HG03139 (cell line): ENCODE results near the gene VPS41.
A peak's percentile ranks its signal among the peaks of the same experiment; 100 is the strongest.
"Not testable (repeated sequence)": the region's sequence is repeated elsewhere in the genome, so short reads cannot be mapped to it uniquely, and the experiment has no call there.

Experiments
- ATAC-seq: cut with Tn5 transposase; IDR thresholded peaks from one replicate; pipeline ENCODE4 v1.9.1; 2021; ENCODE audit not compliant: unreplicated experiment

VPS41 gene

DNA sequence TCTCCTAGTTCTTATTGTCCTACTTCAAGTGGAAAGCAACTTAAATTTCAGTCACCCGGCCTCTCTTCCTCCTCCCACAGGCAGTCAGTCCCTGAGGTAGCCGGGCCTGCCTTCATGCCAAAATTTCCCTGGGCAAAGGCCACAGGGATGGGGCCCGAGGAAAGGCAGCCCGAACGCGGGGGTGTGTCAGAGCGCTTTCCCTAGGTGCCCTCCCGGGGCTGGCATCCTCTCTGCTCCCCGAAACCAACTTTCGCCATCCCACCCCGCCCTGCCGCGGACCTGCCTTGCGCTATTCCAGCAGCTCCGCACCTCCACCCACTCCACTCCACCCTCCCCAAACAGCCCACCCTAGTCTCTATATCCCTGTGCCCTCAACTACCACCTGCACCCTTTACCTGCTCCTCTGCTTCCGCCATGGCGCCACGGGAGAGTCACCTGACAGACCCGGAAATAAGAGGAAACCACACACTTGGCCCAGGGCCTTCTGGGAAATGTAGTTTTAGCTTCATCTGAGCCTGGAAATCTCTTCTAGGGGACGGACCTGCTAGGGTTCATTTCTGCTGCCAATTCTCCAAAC is at the start of gene VPS41:
VPS41 (minus strand) TSS at position 433 of the 577 bp plus-strand sequence; CDS start at position 416, 17 bp downstream.
- peak; percentile 98 for ATAC-seq

DNA sequence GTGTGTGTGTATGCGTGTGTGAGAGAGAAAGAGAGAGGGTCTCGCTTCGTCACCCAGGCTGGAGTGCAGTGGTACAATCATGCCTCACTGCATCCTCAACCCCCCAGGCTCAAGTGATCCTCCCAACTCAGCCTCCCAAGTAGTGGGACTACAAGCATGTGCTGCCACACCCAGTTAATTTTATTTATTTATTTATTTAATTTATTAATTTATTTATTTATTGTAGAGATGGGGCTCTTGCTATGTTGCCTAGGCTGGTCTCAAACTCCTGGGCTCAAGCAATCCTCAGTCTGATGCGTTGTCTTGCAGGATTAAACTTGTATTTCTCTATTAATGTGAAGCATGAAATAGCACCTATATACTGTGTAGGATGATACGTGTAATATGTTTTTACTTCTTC is 46.9 kb upstream of the VPS41 start:
- no peak for ATAC-seq

DNA sequence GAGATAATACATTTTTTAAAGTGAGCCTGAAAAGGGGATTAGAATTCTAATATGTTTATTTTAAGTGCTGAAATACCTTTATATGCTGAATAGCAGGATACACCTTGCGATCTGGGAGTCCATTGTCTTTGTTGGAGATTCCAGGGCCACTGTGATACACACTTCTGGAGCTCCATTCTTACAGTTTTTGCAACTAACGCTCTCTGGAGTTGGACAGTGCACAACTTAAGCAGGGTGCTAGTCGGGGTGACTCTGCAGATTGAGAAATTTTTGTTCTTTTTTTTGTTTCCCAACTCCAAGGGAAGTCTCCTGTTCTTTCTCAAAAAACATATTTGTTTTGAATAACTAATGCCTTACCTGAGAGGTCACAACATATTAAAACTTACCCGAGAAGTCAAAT is 45.0 kb upstream of the VPS41 start:
- no peak for ATAC-seq

DNA sequence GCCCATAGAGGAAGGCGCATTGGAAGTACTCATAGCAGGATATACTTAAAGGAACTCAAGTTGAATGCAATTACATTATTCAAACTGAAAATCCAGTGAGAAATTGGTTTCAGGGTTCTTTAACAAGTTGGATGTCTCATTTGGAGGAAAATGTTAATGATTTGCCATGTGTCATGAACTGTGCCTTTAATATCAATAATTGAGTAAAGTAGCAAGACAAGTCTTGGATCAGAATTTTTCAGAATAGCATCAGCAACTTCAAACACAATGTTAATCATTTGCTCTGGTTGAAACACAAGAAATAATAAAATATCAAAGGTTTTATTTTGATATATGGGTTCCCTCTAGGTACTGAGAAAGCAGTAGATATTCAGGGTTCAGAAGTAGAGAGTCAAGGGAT is 44.2 kb upstream of the VPS41 start:
- no peak for ATAC-seq

GRCh38 chr7:38951213-38951612 is 42.2 kb upstream of the VPS41 start:
- ATAC-seq: no peak

DNA sequence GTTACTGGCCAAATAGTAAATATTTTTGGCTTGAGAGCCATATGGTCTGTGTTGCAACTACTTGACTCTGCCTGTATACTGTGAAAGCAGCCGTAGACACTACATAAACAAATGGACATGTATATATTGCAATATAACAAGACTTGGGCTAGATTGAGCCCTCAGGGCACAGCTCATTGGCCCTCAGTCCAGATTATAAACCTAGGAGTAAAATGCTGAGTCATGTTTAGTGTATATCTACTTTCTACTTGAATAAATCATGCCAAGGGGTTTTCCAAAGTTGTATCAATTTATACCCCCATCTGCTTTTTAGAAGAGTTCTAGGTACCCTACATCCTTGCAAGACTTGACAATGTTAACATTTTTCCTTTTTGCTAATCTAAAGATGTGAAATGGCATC is 41.3 kb upstream of the VPS41 start:
- ATAC-seq: no peak

DNA sequence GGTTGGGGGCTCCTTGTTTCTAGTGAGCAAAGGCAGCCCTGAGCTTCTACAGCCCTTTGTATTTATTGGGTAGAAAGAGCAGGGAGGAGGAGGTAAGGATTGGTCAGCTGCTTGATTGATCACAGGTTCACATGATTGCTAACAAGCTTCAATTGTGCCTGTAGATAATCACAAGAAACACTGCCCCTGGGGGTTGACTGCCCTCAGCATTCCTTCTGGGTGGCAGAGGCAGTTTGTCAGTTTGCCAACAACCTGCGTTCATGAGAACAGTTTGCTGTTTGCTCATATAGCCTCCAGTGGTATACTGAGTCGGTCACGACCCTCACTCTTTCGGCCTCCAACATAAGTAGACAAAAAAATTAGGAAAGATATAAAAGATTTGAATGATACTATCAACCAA is 38.5 kb upstream of the VPS41 start:
- ATAC-seq: not testable (repeated sequence)

DNA sequence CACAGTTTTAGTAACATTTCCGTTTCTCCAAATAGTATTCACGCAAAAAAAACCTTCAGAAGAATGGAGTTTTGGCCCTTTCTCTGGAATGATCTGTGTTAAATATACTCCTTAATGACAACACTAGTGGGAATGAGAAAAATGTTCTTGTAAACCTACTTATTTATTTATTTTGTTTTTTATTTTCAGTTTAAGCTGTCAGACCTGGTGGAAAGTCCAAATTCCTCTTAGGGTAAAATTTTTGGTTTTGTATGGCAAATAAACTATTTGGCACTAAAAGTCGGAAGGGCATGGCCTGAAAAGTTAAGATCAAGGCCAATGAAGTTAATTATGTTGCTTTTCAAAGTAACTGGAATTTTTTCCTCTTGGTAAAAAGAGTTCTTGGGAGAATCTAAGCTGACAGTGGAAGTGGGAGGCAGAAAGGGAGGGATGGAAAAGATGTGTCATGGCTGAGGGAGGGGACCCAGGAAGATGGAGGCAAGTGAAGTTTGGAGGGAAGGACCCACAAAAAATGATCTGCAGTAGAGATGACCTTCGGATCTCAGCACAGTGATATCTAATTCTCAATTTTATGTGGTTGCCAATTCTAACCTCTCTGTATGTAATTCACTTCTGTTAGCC is 33.5 kb upstream of the VPS41 start:
- no peak for ATAC-seq

GRCh38 chr7:38940774-38941173 is 31.8 kb upstream of the VPS41 start:
- no peak for ATAC-seq

DNA sequence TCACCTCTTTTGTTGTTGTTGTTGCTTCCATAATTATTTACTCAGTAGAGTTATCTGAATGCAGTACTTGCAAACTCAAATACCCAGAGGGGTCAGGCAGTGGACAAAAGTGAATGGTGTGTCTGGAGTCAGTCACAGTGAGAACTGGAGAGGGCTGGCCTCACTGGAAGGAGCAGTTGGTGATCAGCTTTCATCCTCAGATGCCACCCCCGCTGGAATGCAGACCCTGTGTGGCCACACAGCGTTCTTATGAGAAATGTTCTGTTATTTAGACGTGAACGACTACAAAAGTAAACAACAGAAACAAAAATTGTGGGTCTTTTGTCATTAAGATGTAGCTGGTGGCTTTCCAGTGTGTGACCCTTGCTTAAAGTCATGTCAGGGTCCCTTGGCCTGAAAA is 29.6 kb upstream of the VPS41 start:
- no peak for ATAC-seq

DNA sequence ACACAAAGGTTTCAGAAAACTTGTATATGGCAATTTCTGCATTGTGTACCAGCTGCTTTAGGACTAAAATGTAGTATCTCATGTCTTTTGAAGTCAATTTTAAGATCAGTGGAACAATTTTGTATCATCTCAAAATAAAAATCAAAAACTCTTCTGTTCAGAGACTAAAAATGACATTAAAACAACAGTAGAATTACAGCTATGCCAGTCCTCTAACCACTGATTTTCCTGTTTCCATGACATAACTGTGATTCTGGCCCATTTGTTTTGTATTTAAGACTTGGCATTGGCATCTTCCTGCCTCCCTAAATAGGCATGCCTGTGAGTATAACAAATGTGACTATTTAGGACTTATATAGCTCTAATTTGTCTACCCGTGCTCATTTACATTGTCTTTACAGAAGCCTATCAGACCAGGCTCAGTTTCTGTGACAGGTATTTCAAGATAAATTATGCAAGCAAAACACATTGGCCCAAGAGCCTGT is 29.1 kb upstream of the VPS41 start:
- ATAC-seq: no peak

- no peak for ATAC-seq
Measured at GRCh38 chr7:38936641-38937040, 27.6 kb upstream of the VPS41 start.

- ATAC-seq: no peak
Measured at GRCh38 chr7:38934536-38934935, 25.5 kb upstream of the VPS41 start.

- ATAC-seq: no peak
Measured at GRCh38 chr7:38934051-38934450, 25.1 kb upstream of the VPS41 start.

GRCh38 chr7:38932509-38933168 is 23.6 kb upstream of the VPS41 start:
- ATAC-seq: peak; percentile 74

GRCh38 chr7:38929460-38930171 is 20.6 kb upstream of the VPS41 start:
- no peak for ATAC-seq

- no peak for ATAC-seq
Measured at GRCh38 chr7:38928506-38928905, 19.5 kb upstream of the VPS41 start.

- no peak for ATAC-seq
Measured at GRCh38 chr7:38927751-38928150, 18.8 kb upstream of the VPS41 start.

- ATAC-seq: no peak
Measured at GRCh38 chr7:38920731-38921130, 11.7 kb upstream of the VPS41 start.

- no peak for ATAC-seq
Measured at GRCh38 chr7:38916396-38916795, 7.4 kb upstream of the VPS41 start.

DNA sequence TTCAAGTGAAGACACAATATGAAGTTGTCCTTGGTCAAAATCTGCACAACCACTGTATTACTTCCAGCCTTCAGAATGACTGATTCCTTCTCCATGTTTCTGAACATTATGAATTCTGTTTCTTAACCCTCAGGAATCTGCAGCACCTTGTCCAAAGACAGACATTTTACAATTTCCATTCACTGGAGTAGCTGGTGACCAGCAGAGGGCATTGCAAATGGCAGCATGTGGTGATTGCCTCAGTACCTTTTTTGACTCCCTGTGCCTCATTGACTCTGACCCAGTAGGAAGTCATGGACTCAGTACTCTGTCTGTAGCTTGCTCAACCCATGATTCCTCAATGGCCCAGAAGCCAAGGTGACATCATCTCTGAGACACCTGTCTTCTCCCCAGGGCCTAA is 879 bp upstream of the VPS41 start:
- no peak for ATAC-seq

DNA sequence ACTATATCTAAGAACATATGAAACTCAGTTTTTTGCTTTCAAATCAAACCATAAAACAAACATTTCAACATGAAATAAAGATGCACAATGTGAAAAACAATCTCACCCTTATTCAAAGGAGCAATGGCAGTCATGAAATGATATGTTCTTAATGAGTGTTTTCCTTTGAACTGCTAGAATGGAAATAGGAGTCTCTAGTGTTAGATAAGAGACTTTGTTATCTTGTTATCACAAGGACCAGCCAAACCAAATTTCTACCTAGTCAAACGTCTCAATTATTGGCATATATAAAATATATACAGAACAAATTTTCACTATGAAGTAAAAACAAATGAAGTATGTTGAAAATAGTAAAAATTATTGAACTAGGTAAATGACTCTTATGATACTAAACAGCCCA is 1.2 kb downstream of the VPS41 start:
- ATAC-seq: no peak
